Measurements from ENCODE around the gene MYO1H. TPM values are rescaled to one million over a fixed set of nuclear protein-coding genes. Genes with fewer than 3 reads are reported as not detected.

MYO1H gene
- total RNA-seq, 1 donor from 2014 or later = not detected

DNA sequence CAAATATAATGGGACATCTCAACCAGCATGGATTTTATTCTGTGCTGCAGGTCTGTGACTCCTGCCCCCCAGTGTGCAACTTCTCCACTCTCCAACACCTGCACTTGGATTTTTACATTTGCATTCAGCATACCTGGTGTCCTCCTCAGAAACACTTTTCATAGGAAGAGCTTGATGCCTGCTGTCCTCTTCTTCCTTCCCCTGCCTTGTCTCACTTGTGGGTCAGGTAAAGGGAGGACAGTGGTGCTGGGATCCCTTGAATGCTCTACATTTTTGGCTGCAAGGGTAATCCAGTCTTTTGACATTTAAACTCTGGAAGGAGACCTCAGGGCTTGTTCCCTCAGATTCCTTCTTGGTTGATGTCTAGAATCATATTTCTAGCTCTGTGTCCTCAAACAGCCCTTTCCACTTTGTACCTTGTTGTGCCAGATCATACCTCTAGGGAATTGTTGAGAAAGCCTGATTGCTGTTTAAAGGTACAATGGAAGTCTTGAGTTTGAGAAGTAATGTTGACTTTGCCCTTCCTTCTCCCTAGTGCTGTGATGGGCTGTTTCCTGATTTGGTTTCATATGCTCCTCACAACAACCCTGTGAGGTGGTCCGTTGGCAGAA is 142.4 kb downstream of the MYO1H start:
- peaks cover 17% of the 10 kb centered on the region for H3K36me3 Mint-ChIP-seq

DNA sequence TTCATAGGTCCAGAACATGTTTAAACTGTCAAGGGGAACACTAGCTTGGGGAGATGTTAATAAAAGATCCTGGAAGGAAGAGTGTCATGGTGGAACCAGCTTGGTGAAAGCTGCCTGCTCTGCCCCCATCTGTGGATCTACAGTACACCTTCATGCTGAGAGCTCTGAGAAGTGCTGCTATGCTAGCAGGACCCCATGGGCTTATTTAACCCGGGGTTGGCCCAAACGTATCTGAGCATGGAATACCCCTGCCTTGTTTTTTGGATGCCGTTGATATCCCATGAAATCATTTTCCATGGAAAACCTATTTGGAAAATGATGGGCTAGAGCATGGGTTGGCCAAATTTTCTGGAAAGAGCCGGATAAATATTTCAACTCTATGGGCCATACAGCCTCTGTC is 144.0 kb downstream of the MYO1H start:
- Histone ChIP-seq H3K27ac (no peak overlapping the region), H3K9me3 (ENCODE audit: low read depth) (no peaks in the 10 kb centered on the region), H4K20me1 (ENCODE audit: low read depth) (no peaks in the 10 kb centered on the region), H3K4me2 (no peak overlapping the region), H3K4me1 (no peaks in the 10 kb centered on the region), H3K36me3 (no peaks in the 10 kb centered on the region), H3K27me3 (no peaks in the 10 kb centered on the region), H3K4me3 (no peak overlapping the region), H3K9ac (no peak overlapping the region), H2AFZ (replicated peaks) (no peak overlapping the region), H3F3A (ENCODE audit: low read depth) (no peaks in the 10 kb centered on the region), H3K79me2 (ENCODE audit: low read depth) (no peaks in the 10 kb centered on the region)
- Mint-ChIP-seq H3K27me3 (ENCODE audit: insufficient read depth, low read depth) (peaks cover 2% of the 10 kb centered on the region), H3K27ac (no peak overlapping the region), H3K4me3 (no peak overlapping the region), H3K4me1 (no peaks in the 10 kb centered on the region), H3K36me3 (peaks cover 22% of the 10 kb centered on the region), H3K9me3 (no peaks in the 10 kb centered on the region)
- no peak for DNase-seq (ENCODE audit: low spot score)
- TF ChIP-seq, protein P1, sequence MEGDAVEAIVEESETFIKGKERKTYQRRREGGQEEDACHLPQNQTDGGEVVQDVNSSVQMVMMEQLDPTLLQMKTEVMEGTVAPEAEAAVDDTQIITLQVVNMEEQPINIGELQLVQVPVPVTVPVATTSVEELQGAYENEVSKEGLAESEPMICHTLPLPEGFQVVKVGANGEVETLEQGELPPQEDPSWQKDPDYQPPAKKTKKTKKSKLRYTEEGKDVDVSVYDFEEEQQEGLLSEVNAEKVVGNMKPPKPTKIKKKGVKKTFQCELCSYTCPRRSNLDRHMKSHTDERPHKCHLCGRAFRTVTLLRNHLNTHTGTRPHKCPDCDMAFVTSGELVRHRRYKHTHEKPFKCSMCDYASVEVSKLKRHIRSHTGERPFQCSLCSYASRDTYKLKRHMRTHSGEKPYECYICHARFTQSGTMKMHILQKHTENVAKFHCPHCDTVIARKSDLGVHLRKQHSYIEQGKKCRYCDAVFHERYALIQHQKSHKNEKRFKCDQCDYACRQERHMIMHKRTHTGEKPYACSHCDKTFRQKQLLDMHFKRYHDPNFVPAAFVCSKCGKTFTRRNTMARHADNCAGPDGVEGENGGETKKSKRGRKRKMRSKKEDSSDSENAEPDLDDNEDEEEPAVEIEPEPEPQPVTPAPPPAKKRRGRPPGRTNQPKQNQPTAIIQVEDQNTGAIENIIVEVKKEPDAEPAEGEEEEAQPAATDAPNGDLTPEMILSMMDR (IDR thresholded peaks at IDR 0.05) = no peak
- TF ChIP-seq EZH2 (IDR thresholded peaks at IDR 0.05) (no peak), EZH2phosphoT487 (IDR thresholded peaks at IDR 0.05) (no peak)

More for the DNA sequence above, 142.4 kb downstream of the MYO1H start:
- H3K4me3 ChIP-seq = no peak overlapping the region
- no peak overlapping the region for H2AFZ ChIP-seq (replicated peaks)
- no peaks in the 10 kb centered on the region for H3F3A ChIP-seq (ENCODE audit: low read depth)
- H3K27me3 ChIP-seq = no peaks in the 10 kb centered on the region
- H3K9me3 Mint-ChIP-seq = no peaks in the 10 kb centered on the region
- H4K20me1 ChIP-seq (ENCODE audit: low read depth) = no peaks in the 10 kb centered on the region
- no peaks in the 10 kb centered on the region for H3K79me2 ChIP-seq (ENCODE audit: low read depth)
- peaks cover 2% of the 10 kb centered on the region for H3K27me3 Mint-ChIP-seq (ENCODE audit: insufficient read depth, low read depth)
- H3K9ac ChIP-seq = no peak overlapping the region
- DNase-seq (ENCODE audit: low spot score) = no peak
- H3K27ac ChIP-seq = no peak overlapping the region
- no peaks in the 10 kb centered on the region for H3K9me3 ChIP-seq (ENCODE audit: low read depth)
- H3K4me2 ChIP-seq = no peak overlapping the region
- no peaks in the 10 kb centered on the region for H3K4me1 Mint-ChIP-seq
- no peaks in the 10 kb centered on the region for H3K4me1 ChIP-seq
- no peak overlapping the region for H3K4me3 Mint-ChIP-seq
- H3K27ac Mint-ChIP-seq = no peak overlapping the region
- no peak for TF ChIP-seq EZH2 (IDR thresholded peaks at IDR 0.05)
- TF ChIP-seq, protein P1 (IDR thresholded peaks at IDR 0.05) = no peak
- TF ChIP-seq EZH2phosphoT487 (IDR thresholded peaks at IDR 0.05) = no peak
- H3K36me3 ChIP-seq = no peaks in the 10 kb centered on the region

DNA sequence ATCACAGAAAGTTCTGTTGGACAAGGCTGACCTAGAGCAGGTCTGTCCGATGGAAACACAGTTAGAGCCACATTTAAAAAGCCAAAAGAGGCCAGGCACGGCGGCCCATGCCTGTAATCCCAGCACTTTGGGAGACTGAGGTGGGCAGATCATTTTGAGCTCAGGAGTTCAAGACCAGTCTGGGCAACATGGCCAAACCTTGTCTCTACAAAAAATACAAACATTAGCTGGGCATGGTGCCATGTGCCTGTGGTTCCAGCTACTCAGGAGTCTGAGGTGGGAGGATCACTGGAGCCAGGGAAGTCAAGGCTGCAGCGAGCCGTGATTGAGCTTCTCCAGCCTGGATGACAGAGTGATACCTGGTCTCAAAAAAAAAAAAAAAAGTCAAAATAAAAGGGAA is 144.7 kb downstream of the MYO1H start:
- H3K27me3 Mint-ChIP-seq (ENCODE audit: insufficient read depth, low read depth) = peaks cover 2% of the 10 kb centered on the region
- H3K27me3 ChIP-seq = no peaks in the 10 kb centered on the region
- H3K4me3 ChIP-seq = no peak overlapping the region
- TF ChIP-seq EZH2phosphoT487 (IDR thresholded peaks at IDR 0.05) (no peak), EZH2 (IDR thresholded peaks at IDR 0.05) (no peak)
- TF ChIP-seq, protein P1 (IDR thresholded peaks at IDR 0.05) = no peak
- H3K9me3 ChIP-seq (ENCODE audit: low read depth) = no peaks in the 10 kb centered on the region
- no peak overlapping the region for H3K27ac ChIP-seq
- H3K9ac ChIP-seq = no peak overlapping the region
- H3F3A ChIP-seq (ENCODE audit: low read depth) = no peaks in the 10 kb centered on the region
- DNase-seq (ENCODE audit: low spot score) = no peak
- H3K36me3 ChIP-seq = no peaks in the 10 kb centered on the region
- H3K4me3 Mint-ChIP-seq = no peak overlapping the region
- no peaks in the 10 kb centered on the region for H3K79me2 ChIP-seq (ENCODE audit: low read depth)
- H3K4me2 ChIP-seq = no peak overlapping the region
- H2AFZ ChIP-seq (replicated peaks) = no peak overlapping the region
- no peak overlapping the region for H3K27ac Mint-ChIP-seq
- H4K20me1 ChIP-seq (ENCODE audit: low read depth) = no peaks in the 10 kb centered on the region
- H3K9me3 Mint-ChIP-seq = no peaks in the 10 kb centered on the region
- H3K4me1 Mint-ChIP-seq = no peaks in the 10 kb centered on the region
- H3K4me1 ChIP-seq = no peaks in the 10 kb centered on the region
- peaks cover 24% of the 10 kb centered on the region for H3K36me3 Mint-ChIP-seq

Data from neural progenitor cell (in vitro differentiated cells).